DMS79 (cell line): ENCODE data around the gene C7.
"Not testable (repeated sequence)": the region's sequence is repeated elsewhere in the genome, so short reads cannot be mapped to it uniquely, and the experiment has no call there.

ENCODE experiments used
- DNase-seq: peaks from one replicate; lab custom pipeline; 2025; lab: John Stamatoyannopoulos, UW

C7 gene

DNA sequence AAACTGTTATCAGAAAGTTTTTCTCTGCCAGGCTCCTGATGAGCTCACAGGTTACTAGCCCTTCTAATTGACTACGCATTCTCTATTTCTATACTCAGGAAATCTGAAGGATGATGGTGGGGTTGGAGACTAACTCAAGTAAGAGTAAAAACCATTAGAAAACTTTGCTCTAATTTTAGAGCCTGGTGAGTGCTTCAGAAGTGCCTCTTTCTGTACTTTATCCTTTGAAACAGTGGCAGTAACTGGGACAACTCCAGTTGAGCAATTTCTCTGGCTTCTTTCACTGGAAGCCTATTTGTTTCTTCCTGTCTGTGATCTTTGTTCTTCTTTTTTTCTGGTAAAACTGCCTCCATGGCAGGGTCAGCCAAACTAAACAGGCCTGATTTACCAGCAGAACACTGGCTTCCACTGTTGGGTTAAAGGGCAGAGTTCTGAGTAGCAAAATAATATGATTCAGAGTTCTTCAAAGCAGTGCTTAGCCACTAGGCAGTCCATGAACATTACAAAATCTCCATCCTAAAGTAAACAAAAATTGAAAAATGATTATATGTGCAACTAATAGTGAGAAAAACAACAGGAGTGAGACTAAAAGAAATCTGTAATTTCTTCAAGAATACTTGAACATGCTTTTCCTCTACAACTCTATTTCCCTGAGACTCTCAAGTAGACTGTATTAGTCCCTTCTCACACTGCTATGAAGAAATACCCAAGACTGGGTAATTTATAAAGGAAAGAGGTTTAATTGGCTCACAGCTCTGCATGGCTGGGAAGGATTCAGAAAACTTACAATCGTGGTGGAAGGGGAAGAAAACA, 82.1 kb downstream of the C7 start:
- no peak for DNase-seq

DNA sequence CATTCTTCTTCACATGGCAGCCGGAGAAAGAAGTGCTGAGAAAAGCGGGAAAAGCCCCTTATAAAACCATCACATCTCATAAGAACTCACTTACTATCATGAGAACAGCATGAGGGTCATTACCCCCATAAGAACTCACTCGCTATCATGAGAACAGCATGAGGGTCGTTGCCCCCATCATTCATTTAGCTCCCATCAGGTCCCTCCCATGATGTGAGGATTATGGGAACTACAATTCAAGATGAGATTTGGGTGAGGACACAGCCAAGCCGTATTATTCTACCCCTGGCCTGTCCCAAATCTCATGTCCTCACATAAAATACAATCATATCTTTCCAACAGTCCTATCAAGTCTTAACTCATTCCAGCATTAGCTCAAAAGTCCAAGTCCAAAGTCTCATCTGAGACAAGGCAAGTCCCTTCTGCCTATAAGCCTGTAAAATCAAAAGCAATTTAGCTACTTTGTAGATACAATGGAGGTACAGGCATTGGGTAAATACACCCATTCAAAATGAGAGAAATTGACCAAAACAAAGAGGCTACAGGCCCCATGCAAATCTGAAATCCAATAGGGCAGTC, 82.8 kb downstream of the C7 start:
- no peak for DNase-seq

DNA sequence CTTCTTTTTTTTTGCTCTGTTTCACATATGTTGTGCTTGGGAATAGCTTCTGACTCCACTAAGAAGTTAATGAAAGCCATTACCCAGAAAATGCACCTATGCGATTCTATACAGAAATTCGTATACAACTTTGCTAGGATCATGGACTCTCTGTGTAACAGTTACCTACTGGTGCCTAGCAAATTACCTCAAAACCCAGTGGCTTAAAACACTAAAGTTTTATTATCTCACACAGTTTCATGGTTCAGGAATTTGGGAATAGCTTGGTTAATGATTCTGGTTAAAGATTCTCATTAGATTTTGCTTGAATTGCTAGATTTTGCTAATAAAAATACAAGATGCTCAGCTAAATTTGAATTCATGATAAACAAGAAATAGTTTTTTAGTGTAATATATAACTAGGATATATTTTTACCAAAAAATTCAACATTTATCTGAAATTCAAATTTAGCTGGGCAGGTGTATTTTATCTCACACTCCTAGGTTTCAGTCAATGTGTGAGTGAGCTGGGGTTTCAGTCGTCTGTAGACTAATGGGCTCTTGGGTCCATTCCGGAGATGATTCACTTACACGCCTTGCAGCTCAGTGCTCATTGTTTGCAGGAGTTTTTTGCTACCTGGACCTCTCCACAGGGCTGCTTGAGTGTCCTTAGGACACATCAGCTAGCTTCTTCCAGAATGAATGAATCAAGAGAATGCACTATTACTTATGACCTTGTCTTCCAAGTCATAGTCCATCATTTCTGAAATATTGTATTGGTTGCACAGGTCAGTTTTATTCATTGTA, 86.7 kb downstream of the C7 start:
- DNase-seq: no peak

DNA sequence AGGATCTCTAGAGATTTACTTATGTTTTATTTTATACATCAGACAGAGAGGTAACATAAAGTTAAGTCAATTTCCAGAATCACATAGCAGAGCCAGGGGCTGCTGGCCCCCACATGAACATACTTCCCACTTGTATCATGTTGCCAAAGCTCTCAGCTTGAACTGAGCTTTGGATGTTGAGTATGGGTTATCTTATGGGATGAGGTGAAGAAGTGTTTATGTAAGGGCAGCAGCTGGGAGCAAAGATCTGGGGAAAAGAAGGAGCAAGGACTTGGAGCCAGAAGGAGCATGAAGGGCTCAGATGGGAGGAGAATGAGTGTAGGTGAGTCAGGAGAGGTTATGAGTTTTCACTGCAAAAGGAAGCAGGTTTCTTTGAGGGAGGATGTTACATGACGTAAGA, 89.8 kb downstream of the C7 start:
- no peak for DNase-seq

DNA sequence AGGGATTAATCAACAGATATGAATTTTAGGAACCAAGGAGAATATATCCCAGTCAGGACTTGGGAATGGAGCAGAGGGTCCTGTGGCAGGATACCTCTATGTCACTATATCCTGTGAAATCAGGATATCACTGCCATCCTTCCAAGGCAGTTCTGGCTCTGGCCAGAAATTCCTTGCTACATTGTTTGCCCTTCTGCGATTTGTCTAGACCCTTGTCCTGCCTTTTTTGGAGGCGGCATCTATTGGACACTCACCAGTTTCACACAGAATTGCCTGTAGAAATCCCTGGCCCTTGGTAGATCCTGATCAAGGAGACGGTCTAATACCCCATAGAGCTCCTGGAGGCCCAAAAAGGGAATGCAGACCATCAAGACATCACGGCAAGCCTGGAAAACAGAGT, 90.7 kb downstream of the C7 start:
- DNase-seq: no peak

DNA sequence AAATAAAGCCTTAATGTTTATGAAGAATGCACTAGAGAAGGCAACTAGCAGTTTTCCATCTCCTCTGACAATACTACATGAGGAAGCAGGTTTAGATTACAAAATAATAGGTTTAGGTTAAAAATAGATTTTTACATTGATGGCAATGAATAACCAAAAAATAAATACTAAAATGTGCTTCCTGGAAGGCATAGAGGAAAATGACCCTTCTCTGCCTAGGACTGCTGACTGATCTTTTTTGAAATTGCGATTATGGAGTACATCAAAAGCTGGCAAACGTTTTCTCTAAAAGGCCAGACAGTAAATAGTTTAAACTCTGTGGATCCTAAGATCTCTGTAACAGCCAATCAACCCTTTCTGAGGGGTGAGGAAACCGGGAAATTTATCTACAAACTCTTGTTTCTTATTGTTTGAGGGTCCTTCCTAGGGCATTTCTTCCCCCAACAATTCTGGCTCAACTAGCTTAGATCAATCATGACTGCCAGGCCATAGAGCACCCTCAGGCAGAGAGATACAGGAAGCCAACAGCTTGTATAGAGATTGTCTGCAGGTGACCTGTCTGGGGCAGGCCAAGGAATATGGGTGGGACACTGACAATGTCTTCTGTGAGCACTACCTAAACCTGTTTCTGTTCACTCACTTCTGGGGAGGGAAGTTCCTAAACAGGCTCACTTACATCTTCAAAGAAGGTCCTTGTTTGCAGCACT, 94.5 kb downstream of the C7 start:
- DNase-seq: no peak

DNA sequence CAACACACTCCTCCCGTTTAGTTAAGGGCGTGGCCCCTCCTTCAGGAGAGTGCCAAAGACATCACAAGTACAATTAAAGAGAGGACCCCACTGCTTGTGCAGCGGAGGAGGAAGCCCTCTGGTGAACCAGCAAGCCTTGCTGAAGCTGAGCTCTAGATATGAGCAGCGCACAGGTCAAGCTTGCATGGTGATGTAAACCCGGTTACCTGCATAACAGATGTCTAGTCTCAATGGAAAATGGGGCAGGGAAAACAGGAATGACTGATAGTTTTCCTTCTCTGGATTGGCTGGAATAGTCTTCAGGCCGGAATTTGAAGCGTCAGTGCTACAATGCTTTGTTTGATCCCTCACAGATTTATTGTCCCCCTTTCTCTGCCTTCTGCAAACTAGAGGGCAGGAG, 95.6 kb downstream of the C7 start:
- DNase-seq: no peak

DNA sequence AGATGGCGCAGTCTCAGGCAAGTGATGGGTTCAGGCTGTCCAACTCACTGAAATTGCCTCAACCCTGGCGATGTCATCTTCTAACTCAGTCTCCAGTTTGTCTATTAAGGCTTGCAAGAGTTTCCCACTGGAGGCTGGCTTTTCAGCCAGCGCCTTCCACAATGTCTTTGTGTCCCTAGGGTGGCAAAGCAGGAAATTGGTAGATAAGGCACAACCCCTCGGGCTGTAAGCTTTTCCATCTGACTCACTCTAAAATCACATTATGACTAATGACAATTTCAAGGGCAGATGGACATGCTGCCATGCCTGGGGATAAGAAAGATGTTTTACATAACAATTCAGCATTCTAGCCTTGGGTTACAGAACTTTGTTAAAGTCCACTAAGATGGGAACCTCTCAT, 99.9 kb downstream of the C7 start:
- no peak for DNase-seq

DNA sequence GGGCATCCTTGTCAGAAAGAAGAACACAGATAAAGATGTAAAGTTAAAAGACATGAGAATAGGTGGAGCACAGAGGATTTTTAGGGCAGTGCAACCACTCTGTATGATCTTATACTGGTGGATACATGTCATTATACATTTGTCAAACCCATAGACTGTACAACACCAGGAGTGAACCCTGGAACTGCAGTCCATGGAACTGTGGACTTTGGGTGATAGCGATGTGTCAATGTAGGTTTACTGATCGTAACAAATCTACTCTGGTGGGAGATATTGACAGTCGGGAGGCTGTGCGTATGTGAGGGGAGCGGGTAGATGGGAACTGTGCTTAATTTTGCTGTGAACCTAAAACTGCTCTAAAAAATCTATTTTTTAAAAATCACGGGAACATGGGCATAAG, 101.3 kb downstream of the C7 start:
- no peak for DNase-seq

DNA sequence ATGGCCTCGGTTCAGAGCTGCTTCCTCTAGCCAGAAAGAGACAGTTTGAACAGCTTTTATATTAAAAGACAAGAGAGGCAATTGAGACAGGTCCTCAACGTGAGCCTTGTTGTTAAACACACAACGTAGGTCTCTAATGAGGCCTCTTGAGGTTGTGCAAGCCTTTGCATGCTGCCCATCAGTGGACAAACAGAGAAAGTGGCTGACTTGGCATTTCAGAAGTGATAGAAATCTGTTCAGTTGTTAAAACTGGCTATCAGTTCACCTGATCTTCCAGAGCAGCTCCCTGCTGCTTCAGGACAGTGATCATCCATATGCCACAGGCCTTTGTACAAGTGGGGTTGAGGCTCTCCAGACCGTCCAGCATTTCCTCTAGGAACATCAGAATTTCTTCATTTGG, 103.0 kb downstream of the C7 start:
- no peak for DNase-seq

DNA sequence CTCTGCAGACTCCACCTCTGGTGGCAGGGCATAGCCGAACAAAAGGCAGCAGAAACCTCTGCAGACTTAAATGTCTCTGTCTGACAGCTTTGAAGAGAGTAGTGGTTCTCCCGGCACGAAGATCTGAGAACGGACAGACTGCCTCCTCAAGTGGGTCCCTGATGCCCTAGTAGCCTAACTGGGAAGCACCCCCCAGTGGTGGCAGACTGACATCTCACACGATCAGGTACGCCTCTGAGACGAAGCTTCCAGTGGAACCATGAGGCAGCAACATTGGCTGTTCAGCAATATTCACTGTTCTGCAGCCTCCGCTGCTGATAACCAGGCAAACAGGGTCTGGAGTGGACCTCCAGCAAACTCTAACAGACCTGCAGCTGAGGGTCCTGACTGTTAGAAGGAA, 113.3 kb downstream of the C7 start:
- DNase-seq: not testable (repeated sequence)
